ENCODE data around the gene F2RL1. TPM values are rescaled to one million over a fixed set of nuclear protein-coding genes. Genes with fewer than 3 reads are reported as not detected.

F2RL1 gene
- total and polyA plus RNA-seq, 2 of the 8 experiments (the other 6 are each of a cell fraction or from before 2014, with no cell fraction given): 23.2 to 26.6 TPM

DNA sequence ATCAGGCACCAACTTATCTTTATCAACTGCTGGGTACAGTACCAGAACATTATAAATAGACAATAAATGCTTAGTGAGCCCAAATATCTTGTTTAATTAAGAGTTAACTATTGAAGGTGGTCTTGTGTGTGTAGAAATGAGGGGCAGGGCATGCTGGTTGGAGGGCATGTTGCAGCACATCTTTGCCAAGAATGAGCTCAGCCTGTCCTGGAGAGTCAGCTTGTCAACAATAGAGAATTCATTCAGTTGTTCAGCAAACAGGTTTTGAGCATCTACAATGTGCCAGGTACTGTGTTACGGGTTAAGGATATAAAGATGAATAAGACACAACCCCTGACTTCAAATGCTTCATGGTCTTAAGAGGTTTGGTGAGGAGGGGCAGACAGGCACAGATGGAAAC is 19.2 kb upstream of the F2RL1 start (continued):
- TF ChIP-seq CHD7 (IDR thresholded peaks at IDR 0.05; ENCODE audit: insufficient replicate concordance, low read length): no peak
